IPS-11a (cell line): ENCODE data around the gene TXLNG.

ENCODE experiments used
- H3K4me3 ChIP-seq: one replicate; pipeline ENCODE4 v1.5.1; 2013; ENCODE audit warnings: low read depth, low read length, control low read depth

TXLNG gene

GRCh38 chrX:16870862-16871815, 84.9 kb downstream of the TXLNG start:
- H3K4me3 ChIP-seq: peak overlapping the region; percentile 29

GRCh38 chrX:16873106-16873505, 86.8 kb downstream of the TXLNG start:
- no peak overlapping the region for H3K4me3 ChIP-seq

- H3K4me3 ChIP-seq: no peak overlapping the region
Observed at GRCh38 chrX:16874458-16875095, 88.3 kb downstream of the TXLNG start.

GRCh38 chrX:16876696-16877095, 90.4 kb downstream of the TXLNG start:
- H3K4me3 ChIP-seq: no peak overlapping the region

- no peak overlapping the region for H3K4me3 ChIP-seq
Observed at GRCh38 chrX:16882169-16882568, 95.9 kb downstream of the TXLNG start.

- H3K4me3 ChIP-seq: peak overlapping the region; percentile 35
Observed at GRCh38 chrX:16882702-16883486, 96.6 kb downstream of the TXLNG start.

- H3K4me3 ChIP-seq: no peak overlapping the region
Observed at GRCh38 chrX:16883487-16883804, 97.2 kb downstream of the TXLNG start.

GRCh38 chrX:16885628-16886027, 99.4 kb downstream of the TXLNG start:
- no peak overlapping the region for H3K4me3 ChIP-seq

GRCh38 chrX:16892504-16893362, 106.5 kb downstream of the TXLNG start:
- no peak overlapping the region for H3K4me3 ChIP-seq
